ENCODE measurements around the gene C2CD3.

Gene C2CD3

GRCh38 chr11:74204701-74205100, 33.9 kb upstream of the C2CD3 start:
- no peak for DNase-seq (ENCODE audit: low read depth)
- no peak overlapping the region for H3K4me3 ChIP-seq (replicated peaks; ENCODE audit: low read depth, low read length)
- no peak for TF ChIP-seq CTCF (IDR thresholded peaks at IDR 0.05; ENCODE audit: low read length, missing control alignments)

- no peak overlapping the region for H3K4me3 ChIP-seq (replicated peaks; ENCODE audit: low read depth, low read length)
- DNase-seq (ENCODE audit: low read depth): no peak
- no peak for TF ChIP-seq CTCF (IDR thresholded peaks at IDR 0.05; ENCODE audit: low read length, missing control alignments)
These were observed 33.2 kb upstream of the C2CD3 start for GRCh38 chr11:74203966-74204365.

GRCh38 chr11:74196781-74197486, 26.1 kb upstream of the C2CD3 start:
- no peak for TF ChIP-seq CTCF (IDR thresholded peaks at IDR 0.05; ENCODE audit: low read length, missing control alignments)
- DNase-seq (ENCODE audit: low read depth): no peak

GRCh38 chr11:74195828-74196227, 25.0 kb upstream of the C2CD3 start:
- no peak overlapping the region for H3K4me3 ChIP-seq (replicated peaks; ENCODE audit: low read depth, low read length)
- DNase-seq (ENCODE audit: low read depth): no peak
- TF ChIP-seq CTCF (IDR thresholded peaks at IDR 0.05; ENCODE audit: low read length, missing control alignments): no peak

More at GRCh38 chr11:74196781-74197486, 26.1 kb upstream of the C2CD3 start:
- no peak overlapping the region for H3K4me3 ChIP-seq (replicated peaks; ENCODE audit: low read depth, low read length)

GRCh38 chr11:74185695-74186094, 14.9 kb upstream of the C2CD3 start:
- no peak for DNase-seq (ENCODE audit: low read depth)
- TF ChIP-seq CTCF (IDR thresholded peaks at IDR 0.05; ENCODE audit: low read length, missing control alignments): no peak

GRCh38 chr11:74185285-74185684, 14.5 kb upstream of the C2CD3 start:
- no peak overlapping the region for H3K4me3 ChIP-seq (replicated peaks; ENCODE audit: low read depth, low read length)
- no peak for DNase-seq (ENCODE audit: low read depth)
- TF ChIP-seq CTCF (IDR thresholded peaks at IDR 0.05; ENCODE audit: low read length, missing control alignments): no peak

More at GRCh38 chr11:74185695-74186094, 14.9 kb upstream of the C2CD3 start:
- H3K4me3 ChIP-seq (replicated peaks; ENCODE audit: low read depth, low read length): no peak overlapping the region

GRCh38 chr11:74182635-74183034, 11.8 kb upstream of the C2CD3 start:
- TF ChIP-seq CTCF (IDR thresholded peaks at IDR 0.05; ENCODE audit: low read length, missing control alignments): no peak
- DNase-seq (ENCODE audit: low read depth): no peak
- H3K4me3 ChIP-seq (replicated peaks; ENCODE audit: low read depth, low read length): no peak overlapping the region
